GM23338 (cell line): Measurements from ENCODE around the gene SLIT1. TPM values are rescaled to one million over a fixed set of nuclear protein-coding genes. Genes with fewer than 3 reads are reported as not detected.

Source experiments
- ATAC-seq: fragments of 200-7000 bp; cut with Tn5 transposase; 3 replicates; pipeline ENCODE4 v1.9.1; 2020
- DNase-seq: peaks from one replicate; pipeline ENCODE4 v3.0.0-alpha.2; 2015; ENCODE audit warnings: low spot score
- H2AFZ ChIP-seq: fragments of 200-600 bp; sonication (generic); 2 replicates; pipeline ENCODE4 v1.8.0; 2016; ENCODE audit warnings: antibody characterized with exemption, mild to moderate bottlenecking, moderate library complexity
- H3F3A ChIP-seq: fragments of 200-600 bp; sonication (generic); replicated peaks from 2 replicates; pipeline ENCODE4 v1.8.0; 2017; ENCODE audit warnings: antibody characterized with exemption, mixed run types, low read depth
- H3K27ac ChIP-seq: fragments of 200-600 bp; sonication (generic); 2 replicates; pipeline ENCODE4 v1.6.1; 2016; ENCODE audit warnings: low read depth
- H3K27me3 ChIP-seq: fragments of 200-600 bp; sonication (generic); 2 replicates; pipeline ENCODE4 v1.8.0; 2016; ENCODE audit warnings: mild to moderate bottlenecking, mixed run types, moderate library complexity; ENCODE audit not compliant: insufficient read depth
- H3K36me3 ChIP-seq: fragments of 200-600 bp; sonication (generic); 2 replicates; pipeline ENCODE4 v1.8.0; 2016; ENCODE audit warnings: mild to moderate bottlenecking; ENCODE audit not compliant: insufficient read depth
- H3K4me1 ChIP-seq: fragments of 200-600 bp; sonication (generic); 2 replicates; pipeline ENCODE4 v1.8.0; 2016; ENCODE audit warnings: mild to moderate bottlenecking, moderate library complexity; ENCODE audit not compliant: insufficient read depth
- H3K4me2 ChIP-seq: fragments of 200-600 bp; sonication (generic); 2 replicates; pipeline ENCODE4 v1.7.1; 2017; ENCODE audit warnings: mixed run types
- H3K4me3 ChIP-seq: fragments of 200-600 bp; sonication (generic); 2 replicates; pipeline ENCODE4 v1.6.1; 2016; ENCODE audit warnings: mixed run types
- H3K79me2 ChIP-seq: fragments of 200-600 bp; sonication (generic); replicated peaks from 2 replicates; pipeline ENCODE4 v1.8.0; 2017; ENCODE audit warnings: mild to moderate bottlenecking; ENCODE audit not compliant: insufficient read depth
- H3K9me2 ChIP-seq: fragments of 200-600 bp; sonication (generic); 2 replicates; pipeline ENCODE4 v1.8.0; 2017; ENCODE audit not compliant: insufficient read depth
- H4K20me1 ChIP-seq: fragments of 200-600 bp; sonication (generic); replicated peaks from 2 replicates; pipeline ENCODE4 v1.8.0; 2017; ENCODE audit warnings: mild to moderate bottlenecking; ENCODE audit not compliant: insufficient read depth
- H3K27ac Mint-ChIP-seq: 2 replicates; pipeline ENCODE4 v1.8.0; 2020; ENCODE audit warnings: inconsistent platforms, mild to moderate bottlenecking, moderate library complexity, mixed read lengths
- H3K27me3 Mint-ChIP-seq: 3 replicates; pipeline ENCODE4 v1.8.0; 2022; ENCODE audit warnings: low read depth, mild to moderate bottlenecking, moderate library complexity, mixed read lengths, inconsistent platforms; ENCODE audit not compliant: insufficient read depth, poor library complexity
- H3K36me3 Mint-ChIP-seq: 3 replicates; pipeline ENCODE4 v1.8.0; 2021; ENCODE audit warnings: low read depth, mild to moderate bottlenecking, inconsistent platforms, moderate library complexity, mixed read lengths
- H3K4me1 Mint-ChIP-seq: 3 replicates; pipeline ENCODE4 v1.8.0; 2020; ENCODE audit warnings: mild to moderate bottlenecking, inconsistent platforms, mixed read lengths
- H3K4me3 Mint-ChIP-seq: 3 replicates; pipeline ENCODE4 v1.8.0; 2021; ENCODE audit warnings: moderate library complexity, mild to moderate bottlenecking, inconsistent platforms, mixed read lengths
- H3K9me3 Mint-ChIP-seq: 3 replicates; pipeline ENCODE4 v1.8.0; 2020; ENCODE audit warnings: moderate library complexity, mild to moderate bottlenecking, inconsistent platforms, mixed read lengths
- CREB1 ChIP-seq: fragments of 250-450 bp; sonication (Bioruptor Pico); IDR thresholded peaks from 2 replicates; pipeline ENCODE4 v1.5.0; 2020; ENCODE audit warnings: low read depth, mild to moderate bottlenecking, moderate library complexity
- CTCF ChIP-seq, 2 experiments: fragments of 200-600 bp in 1 of 2; sonication (generic) in 1 of 2; conservative IDR thresholded peaks; 2 replicates each; pipeline versions ENCODE4 v1.5.1 to v1.6.1; 2016 to 2017; ENCODE audit warnings: antibody characterized with exemption in 2 of 2, low read depth in 2 of 2, mild to moderate bottlenecking in 2 of 2, moderate library complexity in 1 of 2
- EZH2 ChIP-seq: fragments of 200-600 bp; sonication (generic); IDR thresholded peaks from one replicate; pipeline ENCODE4 v1.8.0; 2017; ENCODE audit warnings: antibody characterized with exemption, mild to moderate bottlenecking, low read depth; ENCODE audit not compliant: unreplicated experiment
- JUNB ChIP-seq: IDR thresholded peaks from one replicate; pipeline ENCODE4 v1.6.1; 2016; ENCODE audit warnings: antibody characterized with exemption; ENCODE audit not compliant: unreplicated experiment
- NANOG ChIP-seq: IDR thresholded peaks from 2 replicates; pipeline ENCODE4 v1.6.1; 2016; ENCODE audit warnings: antibody characterized with exemption, borderline replicate concordance
- POLR2AphosphoS5 ChIP-seq: IDR thresholded peaks from 2 replicates; pipeline ENCODE4 v1.6.1; 2016; ENCODE audit warnings: antibody characterized with exemption, low read depth
- REST ChIP-seq: IDR thresholded peaks from one replicate; pipeline ENCODE4 v1.6.1; 2018; ENCODE audit warnings: antibody characterized with exemption; ENCODE audit not compliant: unreplicated experiment
- STAT1 ChIP-seq: IDR thresholded peaks from one replicate; pipeline ENCODE4 v1.6.1; 2016; ENCODE audit warnings: antibody characterized with exemption; ENCODE audit not compliant: unreplicated experiment
- ZNF114 ChIP-seq: fragments of 250-450 bp; sonication (Bioruptor Pico); IDR thresholded peaks from 2 replicates; pipeline ENCODE4 v1.5.0; 2020; ENCODE audit warnings: mild to moderate bottlenecking, moderate library complexity
- ZNF331 ChIP-seq: fragments of 250-450 bp; sonication (Bioruptor Pico); IDR thresholded peaks from 2 replicates; pipeline ENCODE4 v1.5.0; 2020; ENCODE audit warnings: low read depth, mild to moderate bottlenecking, moderate library complexity
- ZNF462 ChIP-seq: fragments of 250-450 bp; sonication (Bioruptor Pico); IDR thresholded peaks from 2 replicates; pipeline ENCODE4 v1.5.0; 2020; ENCODE audit warnings: mild to moderate bottlenecking, moderate library complexity
- polyA plus RNA-seq: library from polyadenylated mRNA; unstranded; fragments of >200 nt; fragmentation: Nextera tagmentation; extraction: Ambion mirVana; gene quantifications from 2 replicates; pipeline ENCODE4 v1.2.1, GENCODE V29; 2016
- total RNA-seq: library from RNA; depleted of rRNA; stranded (reverse); fragments of >200 nt; shearing (Covaris generic); gene quantifications from 2 replicates; pipeline ENCODE4 v1.2.3, GENCODE V29; 2014

SLIT1 gene
- total and polyA plus RNA-seq, 2 experiments from 2014 or later: 0.76 to 1.7 TPM

GRCh38 chr10:97204826-97205679 lies 19.3 kb upstream of the SLIT1 start (continued):
- TF ChIP-seq ZNF462 (CRISPR knock-in tag) (no peak), NANOG (no peak), EZH2 (no peak)

GRCh38 chr10:97203220-97203619 lies 17.5 kb upstream of the SLIT1 start:
- Mint-ChIP-seq H3K4me3 (no peak overlapping the region), H3K9me3 (no peaks in the 10 kb centered on the region), H3K36me3 (no peaks in the 10 kb centered on the region), H3K27ac (no peak overlapping the region), H3K4me1 (peaks cover 7% of the 10 kb centered on the region; the same call in 2 of the 3 replicates), H3K27me3 (peaks cover 5% of the 10 kb centered on the region)
- peaks cover 6% of the 10 kb centered on the region; the same call in 1 of the 2 replicates for H3K4me1 ChIP-seq
- DNase-seq (no peak), ATAC-seq (no peak; the same call in 2 of the 3 replicates)
- H3F3A ChIP-seq: no peaks in the 10 kb centered on the region
- no peaks in the 10 kb centered on the region for H4K20me1 ChIP-seq
- no peaks in the 10 kb centered on the region for H3K36me3 ChIP-seq
- H3K9me2 ChIP-seq: no peaks in the 10 kb centered on the region
- no peak overlapping the region for H2AFZ ChIP-seq
- H3K4me3 ChIP-seq: no peak overlapping the region
- no peaks in the 10 kb centered on the region for H3K27me3 ChIP-seq
- H3K79me2 ChIP-seq: no peaks in the 10 kb centered on the region
- no peak overlapping the region for H3K27ac ChIP-seq
- no peak overlapping the region for H3K4me2 ChIP-seq
- TF ChIP-seq CREB1 (CRISPR knock-in tag): no peak
- TF ChIP-seq ZNF114: no peak
- no peak for TF ChIP-seq STAT1
- no peak for TF ChIP-seq NANOG
- no peak for TF ChIP-seq POLR2AphosphoS5
- no peak for TF ChIP-seq JUNB
- no peak for TF ChIP-seq CTCF (conservative IDR thresholded peaks at IDR 0.05; ENCODE audit: low read depth in 2 of 2)
- no peak for TF ChIP-seq ZNF331 (CRISPR knock-in tag)
- no peak for TF ChIP-seq EZH2
- TF ChIP-seq REST: no peak
